ENCODE data around the gene EXOC6B. TPM values are rescaled to one million over a fixed set of nuclear protein-coding genes. Genes with fewer than 3 reads are reported as not detected.

The EXOC6B gene
- total and polyA plus RNA-seq, 10 of the 15 experiments (the other 5 are each of a cell fraction or from before 2014, with no cell fraction given), result 0.23 to 2.2 (median 1.2) TPM

DNA sequence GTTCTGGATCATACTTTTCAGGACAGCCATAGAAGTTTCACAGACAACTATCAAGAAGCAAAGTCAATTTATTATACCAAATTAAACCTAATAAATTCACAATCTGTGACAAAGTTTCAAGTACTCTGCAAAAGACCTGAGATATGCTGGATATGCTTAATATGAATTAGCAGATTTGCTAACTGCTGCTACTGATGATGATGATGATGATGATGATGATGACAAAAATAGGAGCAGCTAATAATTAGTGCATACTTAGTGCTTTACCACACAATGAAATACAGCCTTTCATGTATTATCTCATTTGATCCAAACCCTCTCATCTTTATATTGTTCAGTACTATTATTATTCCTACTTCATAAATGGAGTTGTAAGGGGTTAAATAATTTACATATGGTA, 462.4 kb downstream of the EXOC6B start (continued):
- TF ChIP-seq, protein P1, sequence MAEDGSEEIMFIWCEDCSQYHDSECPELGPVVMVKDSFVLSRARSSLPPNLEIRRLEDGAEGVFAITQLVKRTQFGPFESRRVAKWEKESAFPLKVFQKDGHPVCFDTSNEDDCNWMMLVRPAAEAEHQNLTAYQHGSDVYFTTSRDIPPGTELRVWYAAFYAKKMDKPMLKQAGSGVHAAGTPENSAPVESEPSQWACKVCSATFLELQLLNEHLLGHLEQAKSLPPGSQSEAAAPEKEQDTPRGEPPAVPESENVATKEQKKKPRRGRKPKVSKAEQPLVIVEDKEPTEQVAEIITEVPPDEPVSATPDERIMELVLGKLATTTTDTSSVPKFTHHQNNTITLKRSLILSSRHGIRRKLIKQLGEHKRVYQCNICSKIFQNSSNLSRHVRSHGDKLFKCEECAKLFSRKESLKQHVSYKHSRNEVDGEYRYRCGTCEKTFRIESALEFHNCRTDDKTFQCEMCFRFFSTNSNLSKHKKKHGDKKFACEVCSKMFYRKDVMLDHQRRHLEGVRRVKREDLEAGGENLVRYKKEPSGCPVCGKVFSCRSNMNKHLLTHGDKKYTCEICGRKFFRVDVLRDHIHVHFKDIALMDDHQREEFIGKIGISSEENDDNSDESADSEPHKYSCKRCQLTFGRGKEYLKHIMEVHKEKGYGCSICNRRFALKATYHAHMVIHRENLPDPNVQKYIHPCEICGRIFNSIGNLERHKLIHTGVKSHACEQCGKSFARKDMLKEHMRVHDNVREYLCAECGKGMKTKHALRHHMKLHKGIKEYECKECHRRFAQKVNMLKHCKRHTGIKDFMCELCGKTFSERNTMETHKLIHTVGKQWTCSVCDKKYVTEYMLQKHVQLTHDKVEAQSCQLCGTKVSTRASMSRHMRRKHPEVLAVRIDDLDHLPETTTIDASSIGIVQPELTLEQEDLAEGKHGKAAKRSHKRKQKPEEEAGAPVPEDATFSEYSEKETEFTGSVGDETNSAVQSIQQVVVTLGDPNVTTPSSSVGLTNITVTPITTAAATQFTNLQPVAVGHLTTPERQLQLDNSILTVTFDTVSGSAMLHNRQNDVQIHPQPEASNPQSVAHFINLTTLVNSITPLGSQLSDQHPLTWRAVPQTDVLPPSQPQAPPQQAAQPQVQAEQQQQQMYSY (CRISPR knock-in tag; IDR thresholded peaks at IDR 0.05), result no peak
- no peak for TF ChIP-seq CBX3 (IDR thresholded peaks at IDR 0.05; ENCODE audit: borderline replicate concordance, low read depth)
- TF ChIP-seq NR2F1 (conservative IDR thresholded peaks at IDR 0.05), result no peak
- no peak for TF ChIP-seq ZBED1 (IDR thresholded peaks at IDR 0.05; ENCODE audit: borderline replicate concordance)
- TF ChIP-seq NFXL1 (IDR thresholded peaks at IDR 0.05; ENCODE audit: borderline replicate concordance), result no peak
- TF ChIP-seq HDAC6 (IDR thresholded peaks at IDR 0.05; ENCODE audit: unreplicated experiment), result no peak
- TF ChIP-seq ZZZ3 (IDR thresholded peaks at IDR 0.05; ENCODE audit: control insufficient read depth, insufficient read length, low read depth), result no peak
- no peak for TF ChIP-seq KDM1A (IDR thresholded peaks at IDR 0.05; ENCODE audit: borderline replicate concordance)
- TF ChIP-seq, protein P2, sequence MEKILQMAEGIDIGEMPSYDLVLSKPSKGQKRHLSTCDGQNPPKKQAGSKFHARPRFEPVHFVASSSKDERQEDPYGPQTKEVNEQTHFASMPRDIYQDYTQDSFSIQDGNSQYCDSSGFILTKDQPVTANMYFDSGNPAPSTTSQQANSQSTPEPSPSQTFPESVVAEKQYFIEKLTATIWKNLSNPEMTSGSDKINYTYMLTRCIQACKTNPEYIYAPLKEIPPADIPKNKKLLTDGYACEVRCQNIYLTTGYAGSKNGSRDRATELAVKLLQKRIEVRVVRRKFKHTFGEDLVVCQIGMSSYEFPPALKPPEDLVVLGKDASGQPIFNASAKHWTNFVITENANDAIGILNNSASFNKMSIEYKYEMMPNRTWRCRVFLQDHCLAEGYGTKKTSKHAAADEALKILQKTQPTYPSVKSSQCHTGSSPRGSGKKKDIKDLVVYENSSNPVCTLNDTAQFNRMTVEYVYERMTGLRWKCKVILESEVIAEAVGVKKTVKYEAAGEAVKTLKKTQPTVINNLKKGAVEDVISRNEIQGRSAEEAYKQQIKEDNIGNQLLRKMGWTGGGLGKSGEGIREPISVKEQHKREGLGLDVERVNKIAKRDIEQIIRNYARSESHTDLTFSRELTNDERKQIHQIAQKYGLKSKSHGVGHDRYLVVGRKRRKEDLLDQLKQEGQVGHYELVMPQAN (conservative IDR thresholded peaks at IDR 0.05), result no peak
- no peak for TF ChIP-seq ZNF217 (IDR thresholded peaks at IDR 0.05)

All from GM12878 (cell line).